Sigmoid colon (tissue), 7 donors: ENCODE results near the gene ZXDC. TPM values are rescaled to one million over a fixed set of nuclear protein-coding genes. Genes with fewer than 3 reads are reported as not detected.

Experiments
- DNase-seq: peaks from one replicate; pipeline ENCODE4 v3.0.0-alpha.2; 2019
- H3K27ac ChIP-seq, 4 donors: fragments of 200-600 bp; sonication (generic); one replicate each; pipeline ENCODE4 v1.5.1; 2016 to 2019; ENCODE audit warnings: mild to moderate bottlenecking in 1 of 4
- H3K27me3 ChIP-seq, 3 donors: fragments of 200-600 bp; sonication (generic); one replicate each; pipeline ENCODE4 v1.5.1; 2019; ENCODE audit warnings: mild to moderate bottlenecking in 1 of 3
- H3K36me3 ChIP-seq, 4 donors: fragments of 200-600 bp; sonication (generic); one replicate each; pipeline ENCODE4 v1.5.1; 2016 to 2019
- H3K4me1 ChIP-seq, 4 donors: fragments of 200-600 bp; sonication (generic); one replicate each; pipeline ENCODE4 v1.5.1; 2017 to 2019
- H3K4me3 ChIP-seq, 4 donors: fragments of 200-600 bp; sonication (generic); one replicate each; pipeline ENCODE4 v1.5.1; 2017 to 2019; ENCODE audit warnings: mild to moderate bottlenecking in 2 of 4, moderate library complexity in 1 of 4
- H3K9me3 ChIP-seq, 4 donors: fragments of 200-600 bp in 3 of 4; sonication (generic) in 3 of 4; one replicate each; pipeline versions ENCODE4 v1.5.1 to v1.6.1; 2013 to 2019
- EP300 ChIP-seq, 4 donors: sonication (generic); formaldehyde crosslinking; IDR thresholded peaks; one replicate each; pipeline ENCODE4 v1.6.1; 2017; ENCODE audit warnings: antibody characterized with exemption in 4 of 4
- POLR2A ChIP-seq, 2 donors: fragments of 450-650 bp; IDR thresholded peaks; one replicate each; pipeline ENCODE4 v1.6.1; 2016; ENCODE audit warnings: antibody characterized with exemption in 2 of 2, mild to moderate bottlenecking in 2 of 2, moderate library complexity in 2 of 2
- POLR2AphosphoS5 ChIP-seq, 4 donors: sonication (generic); formaldehyde crosslinking; IDR thresholded peaks; one replicate each; pipeline ENCODE4 v1.6.1; 2017; ENCODE audit warnings: antibody characterized with exemption in 4 of 4
- WGBS, 2 donors: extraction: QIAGEN DNeasy Blood & Tissue Kit; methylation state at CpG; one replicate each; pipeline ENCODE4 v1.1.7; 2013; 5-methylcytosine and 5-hydroxymethylcytosine counted together
- intact Hi-C: fragments of 100-400 bp; cut with DNase I; formaldehyde crosslinking; loops from one replicate; pipeline ENCODE4 v1.15.1; 2023
- polyA plus RNA-seq, 3 donors: library from polyadenylated mRNA; stranded (reverse); fragments of 200-250 nt; gene quantifications; one replicate each; pipeline ENCODE4 v1.2.3, GENCODE V29; 2013
- total RNA-seq, 4 donors: library from RNA; depleted of rRNA; stranded (reverse); fragments of >200 nt; gene quantifications; one replicate each; pipeline ENCODE4 v1.1.0, GENCODE V29; 2016
- TF ChIP-seq, protein P1 (sequence below), 4 experiments: fragments of 450-650 bp in 3 of 4; fragments of 200-600 bp in 1 of 4; IDR thresholded peaks; one replicate each; pipeline ENCODE4 v1.5.1; 2016 to 2019; ENCODE audit warnings: antibody characterized with exemption in 4 of 4, mild to moderate bottlenecking in 3 of 4, moderate library complexity in 2 of 4
- donor health status: healthy with polysubstance abuse.
- donor health status: Bipolar disorder and iron deficiency.
- donor health status: healthy.

Gene ZXDC
- total and polyA plus RNA-seq, 7 donors: 5.5 to 33.8 (median 26.4) TPM

DNA sequence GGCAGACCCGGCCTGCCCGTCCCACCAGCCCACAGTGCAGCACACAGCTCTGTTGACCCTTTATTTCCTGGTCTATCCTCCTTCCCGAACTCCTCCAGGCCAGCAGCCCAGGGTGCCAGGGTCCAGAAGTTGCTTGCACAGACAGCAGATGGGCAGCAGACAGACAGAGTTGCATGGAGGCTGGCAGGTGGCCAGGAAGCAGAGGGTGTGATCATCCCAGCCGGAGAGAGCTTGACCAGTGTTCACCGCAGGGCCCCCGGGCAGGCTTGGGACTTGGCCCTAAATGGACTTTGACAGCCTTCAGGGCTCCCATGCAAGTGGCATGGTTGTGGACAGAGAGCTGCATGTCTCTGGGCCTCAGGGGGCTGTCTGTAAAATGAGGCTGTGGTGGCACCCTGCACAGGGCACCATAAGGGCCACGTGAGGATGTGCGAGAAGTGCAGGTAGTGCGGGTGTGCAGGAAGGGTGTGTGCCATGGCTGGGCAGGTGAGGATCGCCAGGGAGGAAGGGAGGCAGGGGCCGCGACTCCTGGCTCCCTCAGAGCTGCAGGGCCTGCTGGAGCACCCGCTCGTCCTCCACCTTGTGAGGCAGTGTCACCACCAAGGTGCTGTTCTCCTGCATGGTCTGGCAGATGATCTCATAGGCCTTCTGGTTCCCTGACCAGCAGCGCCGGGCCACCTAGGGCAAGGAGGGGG is 6.3 kb upstream of the ZXDC start:
- no peak overlapping the region for H3K27ac ChIP-seq
- no peak overlapping the region for H3K4me3 ChIP-seq
- intact Hi-C loops: no loop called here
- no peaks in the 10 kb centered on the region for H3K9me3 ChIP-seq
- TF ChIP-seq POLR2AphosphoS5 (IDR thresholded peaks at IDR 0.05) (no peak), EP300 (IDR thresholded peaks at IDR 0.05) (no peak), POLR2A (IDR thresholded peaks at IDR 0.05) (no peak)
- TF ChIP-seq, protein P1, sequence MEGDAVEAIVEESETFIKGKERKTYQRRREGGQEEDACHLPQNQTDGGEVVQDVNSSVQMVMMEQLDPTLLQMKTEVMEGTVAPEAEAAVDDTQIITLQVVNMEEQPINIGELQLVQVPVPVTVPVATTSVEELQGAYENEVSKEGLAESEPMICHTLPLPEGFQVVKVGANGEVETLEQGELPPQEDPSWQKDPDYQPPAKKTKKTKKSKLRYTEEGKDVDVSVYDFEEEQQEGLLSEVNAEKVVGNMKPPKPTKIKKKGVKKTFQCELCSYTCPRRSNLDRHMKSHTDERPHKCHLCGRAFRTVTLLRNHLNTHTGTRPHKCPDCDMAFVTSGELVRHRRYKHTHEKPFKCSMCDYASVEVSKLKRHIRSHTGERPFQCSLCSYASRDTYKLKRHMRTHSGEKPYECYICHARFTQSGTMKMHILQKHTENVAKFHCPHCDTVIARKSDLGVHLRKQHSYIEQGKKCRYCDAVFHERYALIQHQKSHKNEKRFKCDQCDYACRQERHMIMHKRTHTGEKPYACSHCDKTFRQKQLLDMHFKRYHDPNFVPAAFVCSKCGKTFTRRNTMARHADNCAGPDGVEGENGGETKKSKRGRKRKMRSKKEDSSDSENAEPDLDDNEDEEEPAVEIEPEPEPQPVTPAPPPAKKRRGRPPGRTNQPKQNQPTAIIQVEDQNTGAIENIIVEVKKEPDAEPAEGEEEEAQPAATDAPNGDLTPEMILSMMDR (IDR thresholded peaks at IDR 0.05): no peak
- H3K27me3 ChIP-seq: no peaks in the 10 kb centered on the region
- no peak for DNase-seq
- 54 to 76% methylated on average over 16 of the region's 16 CpGs for WGBS, 2 donors
- peaks cover 0 to 2% (median under 1%) of the 10 kb centered on the region in 4 donors for H3K4me1 ChIP-seq
- no peaks in the 10 kb centered on the region for H3K36me3 ChIP-seq

DNA sequence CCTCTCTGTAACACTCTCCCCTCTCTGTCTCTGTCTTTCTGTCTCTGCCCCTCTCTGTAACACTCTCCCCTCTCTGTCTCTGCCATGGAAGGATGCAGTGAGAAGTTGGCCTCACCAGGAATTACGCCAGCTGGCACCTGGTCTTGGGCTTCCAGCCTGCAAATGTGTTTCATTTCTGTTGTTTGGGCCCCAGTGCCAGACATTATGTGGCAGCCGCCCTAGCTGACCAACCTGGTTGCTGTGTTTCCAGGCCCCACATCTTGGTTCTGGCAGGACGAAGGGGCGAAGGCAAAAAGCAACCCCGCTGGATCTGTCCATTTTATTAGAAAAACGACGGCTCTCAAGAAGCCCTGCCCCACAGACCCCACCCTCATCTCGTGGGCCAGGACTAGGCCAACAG is 5.2 kb upstream of the ZXDC start:
- Histone ChIP-seq H3K4me1 (peaks cover 0 to 10% (median 6%) of the 10 kb centered on the region in 4 donors), H3K27ac (no peak overlapping the region), H3K4me3 (no peak overlapping the region), H3K27me3 (no peaks in the 10 kb centered on the region), H3K9me3 (no peaks in the 10 kb centered on the region), H3K36me3 (no peaks in the 10 kb centered on the region)
- 83 to 84% methylated on average over 8 of the region's 8 CpGs for WGBS, 2 donors
- intact Hi-C loops: no loop called here
- DNase-seq: no peak
- TF ChIP-seq, protein P1 (IDR thresholded peaks at IDR 0.05): no peak

DNA sequence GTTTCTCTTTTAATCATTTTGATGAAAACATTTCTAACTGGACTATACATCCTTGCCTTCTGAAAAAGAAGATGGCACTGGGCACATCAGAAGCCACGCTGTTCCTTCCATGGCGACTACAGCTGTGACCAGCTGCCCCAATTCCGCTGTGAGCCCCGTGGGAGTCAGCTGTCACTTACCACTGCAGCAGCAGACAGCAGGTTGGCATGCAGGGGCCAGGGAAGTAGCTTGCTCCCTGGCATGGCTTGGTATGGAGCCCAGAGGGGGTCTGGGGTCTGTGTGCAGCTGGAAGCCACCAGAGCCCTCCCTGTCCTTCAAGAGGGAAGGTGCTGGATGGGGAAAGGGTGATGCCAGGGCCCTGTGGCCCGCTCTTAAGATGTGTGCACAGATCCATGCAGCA is 4.5 kb upstream of the ZXDC start:
- Histone ChIP-seq H3K27ac (no peak overlapping the region), H3K27me3 (no peaks in the 10 kb centered on the region), H3K4me3 (no peak overlapping the region), H3K9me3 (no peaks in the 10 kb centered on the region), H3K36me3 (no peaks in the 10 kb centered on the region), H3K4me1 (peaks cover 0 to 10% (median 6%) of the 10 kb centered on the region in 4 donors)
- no peak for DNase-seq
- WGBS, 2 donors: 77 to 92% methylated on average over 5 of the region's 5 CpGs
- TF ChIP-seq EP300 (IDR thresholded peaks at IDR 0.05) (no peak), POLR2A (IDR thresholded peaks at IDR 0.05) (no peak), POLR2AphosphoS5 (IDR thresholded peaks at IDR 0.05) (no peak)
- TF ChIP-seq, protein P1 (IDR thresholded peaks at IDR 0.05): no peak
- intact Hi-C loops: no loop called here

DNA sequence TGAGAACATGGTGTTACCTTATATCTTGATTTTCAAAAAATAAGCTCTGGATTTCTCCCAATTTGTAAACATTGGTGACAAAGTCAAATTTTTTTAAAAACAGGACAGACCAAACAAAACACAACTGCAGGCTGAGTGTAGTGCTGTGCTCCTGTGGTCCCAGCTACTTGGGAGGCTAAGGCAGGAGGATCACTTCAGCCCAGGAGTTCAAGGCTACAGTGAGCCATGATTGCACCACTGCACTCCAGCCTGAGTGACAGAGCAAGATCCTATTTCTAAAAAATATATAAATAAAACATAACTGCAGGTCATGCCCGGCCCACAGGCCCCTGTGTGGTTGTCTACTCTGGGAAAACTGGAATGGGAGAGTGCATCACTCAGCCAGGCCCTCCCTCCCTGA is 4.0 kb upstream of the ZXDC start:
- Histone ChIP-seq H3K27ac (no peak overlapping the region), H3K27me3 (no peaks in the 10 kb centered on the region), H3K9me3 (no peaks in the 10 kb centered on the region), H3K36me3 (no peaks in the 10 kb centered on the region), H3K4me3 (no peak overlapping the region), H3K4me1 (peaks cover 0 to 14% (median 9%) of the 10 kb centered on the region in 4 donors)
- DNase-seq: no peak
- intact Hi-C loops: loop anchor here (5.0 kb wide), 3 partner anchors 92 to 397 kb away; partner anchors contain the start of gene SLC41A3
- no peak for TF ChIP-seq POLR2A (IDR thresholded peaks at IDR 0.05)
- TF ChIP-seq, protein P1 (IDR thresholded peaks at IDR 0.05): no peak
- 93 to 94% methylated on average over 1 of the region's 1 CpG for WGBS, 2 donors
